Stimulated activated CD4-positive, alpha-beta T cell treated with anti-CD3 and anti-CD28 coated beads, TNF-alpha, amount 100 ng/mL, for 24 hours (primary cell): ENCODE data around the gene SRSF12.
"Not testable (repeated sequence)": the region's sequence is repeated elsewhere in the genome, so short reads cannot be mapped to it uniquely, and the experiment has no call there.

Experiments used
- DNase-seq, 3 experiments: peaks; one replicate each; pipeline ENCODE4 v3.0.0-alpha.2; 2020; ENCODE audit warnings: low read depth in 3 of 3

Gene SRSF12

GRCh38 chr6:89073014-89073620 lies 44.8 kb downstream of the SRSF12 start:
- DNase-seq: no peak

DNA sequence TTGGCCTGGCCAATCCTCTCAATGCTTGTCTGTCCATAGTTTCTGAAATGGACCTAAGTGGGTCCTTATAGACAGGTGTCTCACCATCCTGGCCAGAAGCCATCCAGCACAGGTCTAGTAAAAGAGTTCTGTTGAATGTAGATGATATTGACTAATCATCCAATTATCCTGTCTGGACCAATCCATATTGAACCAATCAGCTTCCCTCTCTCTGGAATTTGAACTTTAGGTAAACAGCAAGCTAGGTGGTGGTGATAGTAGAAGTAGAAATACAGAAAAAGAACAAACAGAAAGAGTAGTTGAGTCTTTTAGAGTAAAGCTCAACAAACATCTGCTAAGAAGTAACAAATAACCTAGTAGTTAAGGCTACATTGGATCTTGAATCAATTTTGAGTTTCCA lies 46.8 kb downstream of the SRSF12 start:
- DNase-seq: no peak

- no peak for DNase-seq
Measured at GRCh38 chr6:89069536-89070163, 48.2 kb downstream of the SRSF12 start.

DNA sequence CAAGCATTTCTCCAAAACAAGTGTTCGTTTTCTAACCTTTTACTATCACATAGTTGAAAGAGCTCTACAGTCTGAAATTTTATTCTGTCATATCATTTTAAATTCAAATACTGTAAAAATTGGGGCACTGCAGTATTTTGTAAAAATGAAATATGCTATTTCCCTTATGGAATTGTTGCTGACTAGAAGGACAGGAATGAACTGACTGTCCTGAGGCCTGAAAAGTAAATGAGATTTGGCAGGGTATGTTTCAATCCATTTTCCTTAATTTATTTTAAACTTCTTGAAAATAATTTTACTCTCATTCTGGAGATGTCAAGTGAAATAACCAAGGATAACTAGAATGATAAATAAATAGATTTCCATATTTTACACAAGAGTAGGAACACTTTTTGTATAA lies 49.2 kb downstream of the SRSF12 start:
- no peak for DNase-seq

- DNase-seq: no peak
Measured at GRCh38 chr6:89067796-89068195, 50.1 kb downstream of the SRSF12 start.

DNA sequence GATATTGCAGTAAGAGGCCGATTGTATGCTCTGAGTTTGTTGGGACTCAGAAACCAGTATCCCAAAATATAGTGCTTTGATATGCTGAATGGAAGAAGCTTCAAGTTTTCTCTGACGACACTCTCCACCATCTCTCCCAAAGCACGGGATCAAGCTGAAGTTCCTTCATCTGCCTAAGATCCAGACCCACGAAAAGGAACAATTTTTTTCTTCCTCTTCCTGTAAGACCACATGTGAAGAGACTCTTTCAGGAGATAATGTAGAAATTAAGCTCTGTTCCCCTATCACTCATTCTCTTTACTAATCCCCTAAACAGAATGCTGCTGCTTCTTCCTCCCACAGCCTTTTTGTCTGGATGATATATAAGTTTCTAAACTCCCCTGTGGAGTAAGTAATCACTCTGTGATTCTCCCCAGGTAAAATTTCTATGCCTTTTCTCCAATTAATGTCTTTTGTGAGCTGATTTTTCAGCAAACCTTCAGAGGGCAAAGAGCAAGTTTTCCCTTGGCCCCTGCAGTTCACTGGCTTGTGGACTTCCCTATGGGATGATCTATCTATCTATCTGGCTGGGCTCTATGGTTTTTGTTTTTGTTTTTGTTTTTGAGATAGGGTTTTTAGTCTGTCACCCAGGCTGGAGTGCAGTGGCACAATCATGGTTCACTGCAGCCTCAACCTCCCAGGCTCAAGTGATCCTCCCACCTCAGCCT lies 50.8 kb downstream of the SRSF12 start:
- DNase-seq: no peak

DNA sequence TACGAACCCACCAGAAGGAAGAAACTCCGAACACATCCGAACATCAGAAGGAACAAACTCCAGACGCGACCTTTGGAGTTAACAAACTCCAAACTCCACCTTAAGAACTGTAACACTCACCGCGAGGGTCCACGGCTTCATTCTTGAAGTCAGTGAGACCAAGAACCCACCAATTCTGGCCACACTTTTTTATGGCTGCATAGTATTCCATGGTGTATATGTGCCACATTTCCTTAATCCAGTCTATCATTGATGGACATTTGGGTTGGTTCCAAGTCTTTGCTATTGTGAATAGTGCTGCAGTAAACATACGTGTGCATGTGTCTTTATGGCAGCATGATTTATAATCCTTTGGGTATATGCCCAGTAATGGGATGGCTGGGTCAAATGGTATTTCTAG lies 51.8 kb downstream of the SRSF12 start:
- DNase-seq: not testable (repeated sequence)

- DNase-seq: not testable (repeated sequence)
Measured at GRCh38 chr6:89064931-89065330, 52.9 kb downstream of the SRSF12 start.

DNA sequence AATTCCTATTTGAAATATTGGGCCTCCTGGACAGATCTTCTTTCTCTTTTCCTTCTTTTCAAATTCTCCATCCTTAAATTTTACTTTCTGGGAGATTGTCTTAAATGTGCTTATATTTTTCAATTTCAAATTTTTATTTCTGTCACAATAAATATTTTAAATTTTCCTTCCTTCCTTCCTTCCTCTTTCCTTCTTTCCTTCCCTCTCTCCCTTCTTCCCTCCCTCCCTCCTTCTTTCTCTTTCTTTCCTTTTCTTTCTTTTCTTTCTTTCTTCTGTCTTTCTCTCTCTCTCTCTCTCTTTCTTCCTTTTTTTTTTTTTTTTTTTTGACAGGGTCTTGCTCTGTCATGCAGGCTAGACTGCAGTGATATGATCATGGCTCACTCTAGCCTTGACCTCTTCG lies 54.0 kb downstream of the SRSF12 start:
- DNase-seq: no peak

GRCh38 chr6:89059227-89059626 lies 58.6 kb downstream of the SRSF12 start:
- no peak for DNase-seq

DNA sequence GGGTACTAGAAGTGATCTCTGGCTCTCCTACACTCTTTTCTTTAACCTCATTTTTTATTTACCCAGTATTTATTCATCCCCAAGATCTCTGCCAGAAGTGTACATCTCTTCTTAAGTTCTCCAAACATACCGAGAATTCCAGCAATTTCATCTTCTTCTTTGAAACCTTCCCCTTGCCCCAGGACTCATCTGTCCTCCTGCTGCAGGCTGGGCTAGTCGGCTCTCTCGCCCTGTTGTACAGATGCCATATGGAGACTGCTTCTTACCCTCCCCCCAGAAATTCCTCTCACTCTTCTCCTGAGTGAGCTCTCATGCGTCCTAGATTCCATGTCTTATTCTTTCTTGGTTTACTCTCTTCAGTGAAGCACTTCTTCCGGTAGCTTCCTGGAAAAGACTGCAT lies 59.2 kb downstream of the SRSF12 start:
- no peak for DNase-seq

DNA sequence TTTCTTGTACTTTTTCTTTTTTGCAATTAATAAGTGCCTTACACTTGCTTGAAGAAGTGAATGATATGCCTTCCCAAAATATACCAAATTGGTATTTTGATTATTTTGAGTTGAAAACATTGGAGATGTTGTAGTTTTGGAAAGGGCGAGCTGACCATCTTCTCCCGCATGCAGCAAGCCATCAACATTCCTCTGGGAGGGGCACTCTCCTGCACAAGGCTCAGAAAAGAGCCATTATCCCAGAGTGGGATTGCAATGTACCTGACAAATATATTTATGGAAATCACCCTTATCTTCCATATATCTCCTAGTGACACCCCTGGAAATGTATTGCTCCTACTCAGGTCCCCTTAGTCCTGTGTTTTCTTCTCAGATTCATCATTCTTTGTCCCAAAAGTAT lies 60.1 kb downstream of the SRSF12 start:
- DNase-seq: no peak

GRCh38 chr6:89054208-89054607 lies 63.7 kb downstream of the SRSF12 start:
- no peak for DNase-seq

- DNase-seq: no peak
Measured at GRCh38 chr6:89051676-89052075, 66.2 kb downstream of the SRSF12 start.

- no peak for DNase-seq
Measured at GRCh38 chr6:89050697-89051096, 67.2 kb downstream of the SRSF12 start.

GRCh38 chr6:89050155-89050554 lies 67.7 kb downstream of the SRSF12 start:
- no peak for DNase-seq

DNA sequence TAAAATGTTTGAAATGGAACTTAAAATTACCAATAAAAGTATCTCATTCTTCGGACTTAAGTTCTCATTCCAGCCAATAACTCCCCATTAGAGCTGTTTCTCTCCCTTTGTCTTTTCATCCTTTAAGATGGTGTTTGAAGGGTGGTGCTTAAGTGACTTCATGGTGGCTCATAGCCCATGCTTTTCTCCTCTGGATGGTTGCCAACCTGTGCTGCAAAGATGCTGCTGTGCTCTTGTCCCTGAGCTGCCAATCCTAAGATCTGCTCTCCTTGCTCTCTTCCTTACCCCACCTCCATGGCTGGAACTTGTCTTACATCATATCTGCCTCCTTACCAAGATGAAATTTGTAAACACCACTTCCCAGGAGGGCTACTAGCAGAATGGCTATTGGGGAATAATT lies 68.9 kb downstream of the SRSF12 start:
- no peak for DNase-seq

DNA sequence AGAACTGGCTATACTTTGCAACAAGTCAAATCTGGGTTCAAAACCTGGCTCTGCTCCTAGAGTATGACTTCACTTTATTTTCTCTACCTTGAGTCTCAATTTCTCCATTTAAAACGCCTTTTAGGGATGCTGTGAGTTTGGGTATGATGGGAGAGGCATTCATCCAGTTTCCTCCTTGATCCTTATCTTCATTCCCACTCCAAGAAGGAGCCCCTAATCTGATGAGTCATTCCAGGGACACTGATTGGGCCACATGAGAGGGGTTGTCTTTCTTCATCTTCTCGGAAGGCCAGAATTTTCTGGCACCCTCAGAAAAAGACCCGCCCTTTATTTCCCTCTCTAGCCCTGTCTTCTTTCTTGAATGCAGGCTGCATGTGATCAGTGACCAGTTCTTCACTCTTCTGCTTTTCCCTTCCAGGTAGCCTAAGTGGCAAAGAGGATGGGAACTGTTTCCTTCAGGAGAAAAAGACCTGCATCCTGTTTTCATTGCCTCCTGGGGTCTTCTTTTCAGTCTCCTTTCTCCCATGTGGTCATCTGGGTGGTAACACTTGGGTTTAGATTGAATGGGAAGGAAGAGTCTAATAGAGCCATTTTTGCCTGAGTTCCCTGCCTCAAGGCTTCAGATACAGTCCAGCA lies 69.5 kb downstream of the SRSF12 start:
- no peak for DNase-seq

- DNase-seq: no peak
Measured at GRCh38 chr6:89047473-89047872, 70.4 kb downstream of the SRSF12 start.
